ENCODE measurements around the gene RAB36. TPM values are rescaled to one million over a fixed set of nuclear protein-coding genes. Genes with fewer than 3 reads are reported as not detected.

RAB36 gene
- total RNA-seq, 1 experiment from 2014 or later: 1.9 TPM

- no peak for DNase-seq (ENCODE audit: low read depth)
These were observed 35.8 kb downstream of the RAB36 start for GRCh38 chr22:23180893-23181720.

- no peak for DNase-seq (ENCODE audit: low read depth)
These were observed 36.5 kb downstream of the RAB36 start for GRCh38 chr22:23181721-23182308.

- DNase-seq (ENCODE audit: low read depth): peak; percentile 27
These were observed 37.2 kb downstream of the RAB36 start for GRCh38 chr22:23182309-23183060.

GRCh38 chr22:23183061-23183698, 37.9 kb downstream of the RAB36 start:
- peak; percentile 49 for DNase-seq (ENCODE audit: low read depth)

- DNase-seq (ENCODE audit: low read depth): no peak
These were observed 39.0 kb downstream of the RAB36 start for GRCh38 chr22:23184100-23184763.

GRCh38 chr22:23184764-23185113, 39.5 kb downstream of the RAB36 start:
- DNase-seq (ENCODE audit: low read depth): no peak

- no peak for DNase-seq (ENCODE audit: low read depth)
These were observed 41.9 kb downstream of the RAB36 start for GRCh38 chr22:23187211-23187610.

GRCh38 chr22:23187871-23188700, 42.8 kb downstream of the RAB36 start:
- DNase-seq (ENCODE audit: low read depth): no peak

- DNase-seq (ENCODE audit: low read depth): no peak
These were observed 45.2 kb downstream of the RAB36 start for GRCh38 chr22:23190526-23190925.

GRCh38 chr22:23192133-23192532, 46.9 kb downstream of the RAB36 start:
- DNase-seq (ENCODE audit: low read depth): no peak

GRCh38 chr22:23192558-23192957, 47.3 kb downstream of the RAB36 start:
- no peak for DNase-seq (ENCODE audit: low read depth)

GRCh38 chr22:23193196-23193827, 48.0 kb downstream of the RAB36 start:
- no peak for DNase-seq (ENCODE audit: low read depth)

- DNase-seq (ENCODE audit: low read depth): no peak
These were observed 48.6 kb downstream of the RAB36 start for GRCh38 chr22:23193882-23194281.

- DNase-seq (ENCODE audit: low read depth): no peak
These were observed 50.9 kb downstream of the RAB36 start for GRCh38 chr22:23196165-23196564.

- no peak for DNase-seq (ENCODE audit: low read depth)
These were observed 52.6 kb downstream of the RAB36 start for GRCh38 chr22:23197836-23198235.

GRCh38 chr22:23199159-23199558, 53.9 kb downstream of the RAB36 start:
- no peak for DNase-seq (ENCODE audit: low read depth)

GRCh38 chr22:23200898-23201297, 55.6 kb downstream of the RAB36 start:
- DNase-seq (ENCODE audit: low read depth): no peak

GRCh38 chr22:23202812-23203451, 57.7 kb downstream of the RAB36 start:
- DNase-seq (ENCODE audit: low read depth): no peak

GRCh38 chr22:23203452-23204124, 58.3 kb downstream of the RAB36 start:
- no peak for DNase-seq (ENCODE audit: low read depth)

Data from HT1080 (cell line).